ENCODE measurements around the gene MVB12B.

The MVB12B gene

GRCh38 chr9:126515873-126516505, 189.4 kb downstream of the MVB12B start:
- TF ChIP-seq CEBPB (IDR thresholded peaks at IDR 0.05), result no peak
- TF ChIP-seq TAF1 (IDR thresholded peaks at IDR 0.05; ENCODE audit: low read depth), result no peak
- no peak for TF ChIP-seq EGR1 (IDR thresholded peaks at IDR 0.05)
- TF ChIP-seq, protein P1, sequence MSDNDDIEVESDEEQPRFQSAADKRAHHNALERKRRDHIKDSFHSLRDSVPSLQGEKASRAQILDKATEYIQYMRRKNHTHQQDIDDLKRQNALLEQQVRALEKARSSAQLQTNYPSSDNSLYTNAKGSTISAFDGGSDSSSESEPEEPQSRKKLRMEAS (IDR thresholded peaks at IDR 0.05), result no peak
- TF ChIP-seq REST (IDR thresholded peaks at IDR 0.05; ENCODE audit: low read depth), result no peak
- no peak for TF ChIP-seq TEAD4 (IDR thresholded peaks at IDR 0.05)
- no peak for TF ChIP-seq RAD21 (IDR thresholded peaks at IDR 0.05; ENCODE audit: low read depth)
- TF ChIP-seq FOXM1 (IDR thresholded peaks at IDR 0.05; ENCODE audit: borderline replicate concordance, low read depth), result no peak
- no peak for TF ChIP-seq NFIC (IDR thresholded peaks at IDR 0.05)
- no peak for TF ChIP-seq CREB1 (IDR thresholded peaks at IDR 0.05; ENCODE audit: low read depth)
- TF ChIP-seq YY1 (IDR thresholded peaks at IDR 0.05; ENCODE audit: low read depth), result no peak
- TF ChIP-seq, protein P2, sequence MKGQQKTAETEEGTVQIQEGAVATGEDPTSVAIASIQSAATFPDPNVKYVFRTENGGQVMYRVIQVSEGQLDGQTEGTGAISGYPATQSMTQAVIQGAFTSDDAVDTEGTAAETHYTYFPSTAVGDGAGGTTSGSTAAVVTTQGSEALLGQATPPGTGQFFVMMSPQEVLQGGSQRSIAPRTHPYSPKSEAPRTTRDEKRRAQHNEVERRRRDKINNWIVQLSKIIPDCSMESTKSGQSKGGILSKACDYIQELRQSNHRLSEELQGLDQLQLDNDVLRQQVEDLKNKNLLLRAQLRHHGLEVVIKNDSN (IDR thresholded peaks at IDR 0.05), result no peak
- TF ChIP-seq ZBTB7A (IDR thresholded peaks at IDR 0.05; ENCODE audit: low read depth), result no peak
- TF ChIP-seq EP300 (IDR thresholded peaks at IDR 0.05; ENCODE audit: borderline replicate concordance), result no peak
- TF ChIP-seq TCF12 (IDR thresholded peaks at IDR 0.05; ENCODE audit: low read depth), result no peak

GRCh38 chr9:126516561-126516935, 189.9 kb downstream of the MVB12B start:
- TF ChIP-seq, protein P1 (IDR thresholded peaks at IDR 0.05), result no peak
- no peak for TF ChIP-seq YY1 (IDR thresholded peaks at IDR 0.05; ENCODE audit: low read depth)
- TF ChIP-seq CEBPB (IDR thresholded peaks at IDR 0.05), result no peak
- no peak for TF ChIP-seq EP300 (IDR thresholded peaks at IDR 0.05; ENCODE audit: borderline replicate concordance)
- no peak for TF ChIP-seq RAD21 (IDR thresholded peaks at IDR 0.05; ENCODE audit: low read depth)
- TF ChIP-seq ZBTB7A (IDR thresholded peaks at IDR 0.05; ENCODE audit: low read depth), result no peak
- TF ChIP-seq FOXM1 (IDR thresholded peaks at IDR 0.05; ENCODE audit: borderline replicate concordance, low read depth), result no peak
- TF ChIP-seq EGR1 (IDR thresholded peaks at IDR 0.05), result no peak
- TF ChIP-seq TEAD4 (IDR thresholded peaks at IDR 0.05), result no peak

DNA sequence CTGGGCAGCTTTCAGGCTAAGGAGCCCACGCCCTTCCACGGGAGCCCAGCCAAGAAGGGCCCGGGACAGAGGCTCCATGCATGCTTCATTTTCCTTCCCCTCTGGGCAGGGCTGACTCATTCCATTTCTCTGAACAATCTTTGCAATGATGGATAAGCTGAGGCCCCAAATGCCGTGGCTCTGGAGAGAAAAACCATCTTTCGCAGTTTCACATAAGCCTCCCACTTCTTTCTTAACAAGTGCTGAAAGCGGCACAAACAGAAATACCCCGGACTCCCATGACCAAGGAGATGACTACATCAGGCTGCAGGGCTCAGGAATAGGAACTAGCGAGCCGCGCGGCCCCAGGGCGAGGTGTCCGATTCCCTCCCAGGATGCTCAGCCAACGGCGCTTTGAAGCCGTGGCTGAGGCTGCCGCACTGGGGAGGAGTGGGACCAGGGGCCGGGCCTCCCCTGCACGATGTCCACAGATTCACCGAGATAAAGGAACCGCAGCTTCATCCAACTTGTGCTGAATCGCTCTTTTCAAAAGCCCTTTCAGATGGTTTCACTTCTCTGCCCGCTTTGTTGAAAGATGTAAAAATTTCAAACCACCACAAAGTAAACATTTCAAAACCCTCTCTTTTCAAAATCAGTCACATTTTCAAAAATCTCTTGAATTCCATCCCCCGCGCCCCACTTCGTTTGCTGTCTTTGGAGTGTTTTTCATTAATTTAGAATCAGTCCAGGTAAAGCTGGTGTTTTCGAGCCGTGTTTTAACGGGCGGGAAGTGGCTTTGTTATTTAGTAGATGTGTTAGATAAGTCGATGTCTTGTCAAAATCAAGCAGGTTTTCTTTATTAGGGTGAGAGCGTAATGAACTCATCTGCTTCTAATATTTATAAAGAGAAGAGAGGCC, 190.6 kb downstream of the MVB12B start:
- TF ChIP-seq ZBTB7A (IDR thresholded peaks at IDR 0.05; ENCODE audit: low read depth), result no peak
- no peak for TF ChIP-seq TAF1 (IDR thresholded peaks at IDR 0.05; ENCODE audit: low read depth)
- TF ChIP-seq, protein P1 (IDR thresholded peaks at IDR 0.05), result no peak
- TF ChIP-seq CEBPB (IDR thresholded peaks at IDR 0.05), result no peak
- TF ChIP-seq NFIC (IDR thresholded peaks at IDR 0.05), result no peak
- TF ChIP-seq, protein P2 (IDR thresholded peaks at IDR 0.05), result no peak
- no peak for TF ChIP-seq EGR1 (IDR thresholded peaks at IDR 0.05)
- no peak for TF ChIP-seq FOXM1 (IDR thresholded peaks at IDR 0.05; ENCODE audit: borderline replicate concordance, low read depth)
- no peak for TF ChIP-seq TCF12 (IDR thresholded peaks at IDR 0.05; ENCODE audit: low read depth)
- TF ChIP-seq REST (IDR thresholded peaks at IDR 0.05; ENCODE audit: low read depth), result no peak

DNA sequence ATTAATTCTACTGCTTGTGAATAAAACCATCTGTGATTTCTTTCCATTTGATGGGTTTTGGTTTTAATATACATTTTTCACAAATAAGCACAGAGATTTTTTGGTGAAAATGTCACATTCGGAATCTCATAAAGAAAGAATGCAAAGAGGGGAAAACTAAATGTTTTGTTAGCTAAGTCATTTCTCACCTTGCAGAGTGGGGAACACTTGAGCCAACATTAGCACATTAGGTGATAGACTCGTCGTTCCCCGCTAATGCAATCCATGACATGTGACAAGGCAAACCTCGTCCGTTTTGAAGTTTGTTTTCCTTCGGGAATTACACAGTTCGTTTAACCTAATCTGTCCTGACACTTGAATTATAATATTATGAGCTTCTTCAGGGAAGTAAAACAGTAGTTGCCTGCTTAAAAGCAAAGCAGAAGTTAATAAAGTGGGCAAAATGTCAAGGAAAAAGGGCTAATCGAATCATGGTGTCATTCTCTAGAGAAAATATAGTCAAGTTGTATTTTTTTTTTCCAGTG, 191.3 kb downstream of the MVB12B start:
- TF ChIP-seq TAF1 (IDR thresholded peaks at IDR 0.05; ENCODE audit: low read depth), result no peak
- TF ChIP-seq ZBTB7A (IDR thresholded peaks at IDR 0.05; ENCODE audit: low read depth), result no peak
- TF ChIP-seq REST (IDR thresholded peaks at IDR 0.05; ENCODE audit: low read depth), result no peak
- TF ChIP-seq CREB1 (IDR thresholded peaks at IDR 0.05; ENCODE audit: low read depth), result no peak
- no peak for TF ChIP-seq EP300 (IDR thresholded peaks at IDR 0.05; ENCODE audit: borderline replicate concordance)
- TF ChIP-seq, protein P1 (IDR thresholded peaks at IDR 0.05), result no peak
- TF ChIP-seq TCF12 (IDR thresholded peaks at IDR 0.05; ENCODE audit: low read depth), result no peak
- no peak for TF ChIP-seq YY1 (IDR thresholded peaks at IDR 0.05; ENCODE audit: low read depth)
- TF ChIP-seq RAD21 (IDR thresholded peaks at IDR 0.05; ENCODE audit: low read depth), result no peak
- no peak for TF ChIP-seq TEAD4 (IDR thresholded peaks at IDR 0.05)
- TF ChIP-seq, protein P2 (IDR thresholded peaks at IDR 0.05), result no peak
- TF ChIP-seq NFIC (IDR thresholded peaks at IDR 0.05), result no peak
- TF ChIP-seq EGR1 (IDR thresholded peaks at IDR 0.05), result no peak
- TF ChIP-seq CEBPB (IDR thresholded peaks at IDR 0.05), result no peak

All from Ishikawa (cell line).